Measurements from ENCODE around the gene CBX6.
"Not testable (repeated sequence)": the region's sequence is repeated elsewhere in the genome, so short reads cannot be mapped to it uniquely, and the experiment has no call there.

CBX6 gene

DNA sequence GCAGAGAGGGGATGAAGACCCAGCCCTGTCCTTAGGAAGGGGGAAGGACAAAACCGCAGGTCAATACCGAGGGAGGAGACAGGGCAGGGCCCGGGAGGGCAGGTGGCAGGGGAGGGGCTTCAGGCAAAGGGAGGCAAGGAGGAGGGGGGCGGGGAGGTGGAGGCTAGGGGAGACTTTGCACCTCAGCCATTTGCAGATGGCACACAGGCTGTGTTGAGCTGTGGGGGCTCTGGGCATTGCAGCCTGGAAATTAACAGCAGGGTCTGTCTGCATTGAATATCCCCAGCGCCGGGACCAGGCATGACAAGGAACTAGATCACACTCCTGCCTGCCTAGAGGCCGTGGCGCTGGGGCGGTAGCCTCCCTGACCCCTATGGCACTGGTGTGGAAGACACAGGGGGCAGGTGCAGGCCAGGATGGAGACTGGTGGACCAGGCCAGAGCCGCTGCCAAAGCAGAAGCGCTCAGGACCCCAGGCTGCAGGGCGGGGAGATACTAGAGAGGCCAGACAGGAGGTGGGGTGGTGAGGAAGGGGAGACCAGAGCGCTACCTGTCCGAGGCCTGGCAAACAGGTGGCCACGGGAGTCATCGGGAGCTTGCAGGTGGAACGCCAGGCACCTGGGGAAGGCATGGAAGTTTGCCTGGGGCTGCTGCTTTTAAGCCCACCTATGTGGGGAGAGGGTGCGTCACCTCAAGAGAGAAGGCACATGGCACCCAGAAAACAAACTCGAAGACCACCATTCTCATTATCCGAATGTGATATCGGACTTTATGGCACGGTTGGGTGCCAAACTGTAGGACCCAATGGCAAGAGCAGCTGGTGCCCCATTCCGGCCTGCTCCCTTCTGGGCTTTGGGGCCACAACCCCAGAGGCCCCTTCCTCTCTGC is 11.5 kb downstream of the CBX6 start:
- DNase-seq: no peak

DNA sequence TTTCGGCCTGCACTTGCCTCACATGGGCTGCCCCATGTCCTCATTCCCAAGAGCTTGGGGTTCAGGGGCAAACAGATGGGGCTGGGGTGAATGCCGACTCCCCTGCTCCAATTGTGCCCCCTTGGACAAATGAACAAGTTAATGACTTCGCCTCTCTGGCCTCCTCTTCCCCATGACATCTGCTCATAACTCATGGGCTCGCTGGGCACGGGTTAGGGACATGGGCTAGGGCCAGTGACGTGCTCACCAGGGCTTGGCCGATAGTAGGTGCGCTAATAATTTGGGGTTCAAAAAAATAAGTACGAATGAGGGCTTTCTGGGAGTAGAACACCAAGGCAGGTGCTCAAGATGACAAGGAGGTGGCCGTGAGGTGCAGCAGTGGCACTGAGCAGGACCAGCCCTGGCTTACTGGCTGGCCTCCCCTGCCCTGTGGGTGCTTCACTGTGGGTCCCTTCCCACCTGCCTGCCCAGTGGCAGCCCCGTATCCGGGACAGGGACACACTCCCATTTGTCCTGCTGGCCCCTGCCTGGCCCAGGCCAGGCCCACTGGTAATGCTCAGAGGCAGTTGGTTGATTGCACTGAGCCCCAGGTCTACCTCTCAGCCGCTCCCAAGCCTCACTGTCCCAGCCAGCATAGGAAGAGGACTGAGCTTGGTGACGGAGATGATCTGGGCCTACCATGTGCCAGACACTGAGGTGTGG is 12.3 kb downstream of the CBX6 start:
- DNase-seq: no peak

DNA sequence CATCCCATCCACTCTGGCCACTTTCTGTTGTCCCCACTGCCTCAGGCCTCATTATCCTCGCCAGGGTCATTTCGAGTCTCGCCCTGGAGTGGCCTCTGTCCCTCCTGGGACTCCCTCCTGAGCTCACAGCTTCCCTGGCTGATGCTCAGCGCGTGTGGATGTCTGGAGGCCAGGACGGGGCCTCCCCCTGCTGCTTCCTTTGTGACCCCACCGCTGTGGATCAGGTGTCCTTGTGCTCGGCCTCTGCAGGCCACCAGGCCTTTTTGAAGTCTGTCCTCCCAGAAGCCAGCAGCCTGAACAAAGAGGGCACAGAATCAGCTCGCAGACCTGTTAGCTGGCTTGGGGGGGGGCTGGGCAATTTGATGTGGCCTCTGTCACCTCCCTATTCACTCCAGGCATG is 13.5 kb downstream of the CBX6 start:
- no peak for DNase-seq

DNA sequence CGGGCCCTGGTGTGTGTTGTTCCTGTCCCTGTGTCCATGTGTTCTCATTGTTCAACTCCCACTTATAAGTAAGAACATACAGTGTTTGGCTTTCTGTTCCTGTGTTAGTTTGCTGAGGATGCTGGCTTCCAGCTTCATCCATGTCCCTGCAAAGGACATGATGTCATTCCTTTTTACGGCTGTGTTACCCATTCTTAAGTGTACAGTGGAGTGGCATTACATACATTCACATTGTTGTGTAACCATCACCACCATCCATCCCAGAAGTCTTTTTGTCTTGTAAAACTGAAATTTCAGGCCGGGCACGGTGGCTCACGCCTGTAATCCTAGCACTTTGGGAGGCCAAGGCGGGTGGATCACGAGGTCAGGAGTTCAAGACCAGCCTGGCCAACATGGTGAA is 17.5 kb downstream of the CBX6 start:
- not testable (repeated sequence) for DNase-seq

DNA sequence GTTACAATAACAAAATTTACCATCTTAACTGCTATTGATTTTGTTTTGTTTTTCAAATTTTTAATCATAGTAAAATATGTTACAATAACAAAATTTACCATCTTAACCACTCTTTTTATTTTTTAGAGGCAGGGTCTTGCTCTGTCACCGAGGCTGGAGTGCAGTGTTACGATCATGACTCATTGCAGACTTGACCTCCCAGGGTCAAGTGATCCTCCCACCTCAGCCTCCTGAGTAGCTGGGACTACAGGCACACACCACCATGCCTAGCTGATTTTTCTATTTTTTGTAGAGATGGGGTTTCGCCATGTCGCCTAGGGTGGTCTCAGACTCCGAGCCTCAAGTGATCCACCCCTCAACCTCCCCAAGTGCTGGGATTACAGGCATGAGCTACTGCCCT is 18.1 kb downstream of the CBX6 start:
- DNase-seq: not testable (repeated sequence)

DNA sequence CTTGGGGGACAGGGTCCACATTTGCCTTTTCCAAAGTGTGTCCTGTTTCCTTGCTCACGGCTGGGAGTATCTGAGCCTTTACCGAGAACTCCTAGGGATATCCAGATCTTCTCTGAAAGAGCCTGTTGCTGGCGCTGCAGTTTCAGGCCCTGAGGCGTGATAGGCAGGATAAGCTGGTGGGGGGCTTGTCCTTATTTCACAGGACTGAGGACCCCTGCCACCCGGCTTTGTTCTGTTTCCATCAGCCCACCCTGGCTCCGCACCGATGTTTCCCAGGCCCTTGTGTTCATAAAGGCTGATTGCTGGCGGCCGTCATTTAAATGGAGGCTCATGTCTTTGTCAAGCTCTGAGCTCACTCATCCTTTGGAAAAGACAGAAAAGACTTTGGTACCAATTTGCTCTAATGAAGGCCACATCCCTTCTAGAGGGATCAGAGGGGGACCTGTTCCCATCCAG is 18.8 kb downstream of the CBX6 start:
- DNase-seq: no peak

DNA sequence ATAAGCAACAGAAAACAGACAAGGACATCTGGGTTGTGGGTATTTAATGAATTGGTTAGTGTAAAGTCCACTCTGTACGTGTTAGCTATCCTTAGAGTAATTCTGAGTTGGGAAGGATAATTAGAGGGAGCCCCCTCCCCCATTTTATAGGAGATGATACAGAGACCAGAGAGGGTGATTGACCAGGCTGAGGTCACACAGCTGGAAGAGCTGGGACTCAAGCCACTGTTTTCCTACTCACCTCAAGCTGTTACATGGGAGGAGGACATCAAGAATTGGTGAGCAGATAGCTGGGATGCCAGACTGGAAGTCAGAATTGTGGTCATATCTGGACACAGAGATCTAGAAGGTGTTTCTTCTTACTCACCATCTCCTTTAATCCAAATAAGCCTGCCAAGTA is 19.5 kb downstream of the CBX6 start:
- no peak for DNase-seq

DNA sequence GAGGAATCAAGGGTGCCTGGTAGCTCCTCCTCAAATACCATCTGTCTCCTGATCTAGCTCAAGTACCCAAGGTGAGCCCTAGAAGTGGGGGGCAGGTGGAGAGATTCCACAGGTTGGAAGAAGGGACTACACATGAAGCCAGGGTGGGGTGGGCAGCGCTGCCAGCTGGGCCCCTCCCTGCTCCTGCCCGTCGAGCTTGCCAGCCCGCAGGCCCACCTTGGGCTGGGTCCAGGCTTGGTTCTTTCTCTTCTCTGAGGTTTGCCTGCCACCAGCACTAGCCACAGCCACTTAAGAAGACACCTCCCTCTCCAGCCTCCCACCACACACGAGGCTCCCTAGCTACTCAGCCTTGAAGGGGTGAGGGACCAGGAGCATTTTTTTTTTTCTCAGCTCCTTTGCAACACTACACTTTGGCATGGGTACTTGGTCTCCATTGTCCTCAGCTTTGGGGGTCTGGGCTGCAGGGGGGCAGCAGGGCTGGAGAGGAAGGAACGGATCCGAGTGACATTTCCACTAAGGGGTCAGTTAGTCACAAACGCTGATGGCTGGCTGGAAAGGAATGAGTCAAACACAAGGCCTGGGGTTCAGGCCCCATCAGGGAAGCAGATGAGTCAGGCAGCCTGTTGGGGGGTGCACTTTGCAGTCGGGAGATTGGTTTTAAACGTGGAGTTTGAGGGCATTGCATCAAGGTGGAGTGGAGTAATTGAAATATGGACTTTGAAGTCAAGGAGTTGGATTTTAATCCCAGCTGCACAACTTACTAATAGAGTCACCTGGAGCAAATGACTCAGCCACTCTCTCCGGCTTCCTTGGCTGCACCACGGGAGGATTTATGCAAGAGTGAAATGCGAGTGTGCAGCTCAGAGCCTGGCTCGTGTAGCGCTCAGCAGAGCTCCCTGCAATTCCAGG is 20.8 kb downstream of the CBX6 start:
- no peak for DNase-seq

DNA sequence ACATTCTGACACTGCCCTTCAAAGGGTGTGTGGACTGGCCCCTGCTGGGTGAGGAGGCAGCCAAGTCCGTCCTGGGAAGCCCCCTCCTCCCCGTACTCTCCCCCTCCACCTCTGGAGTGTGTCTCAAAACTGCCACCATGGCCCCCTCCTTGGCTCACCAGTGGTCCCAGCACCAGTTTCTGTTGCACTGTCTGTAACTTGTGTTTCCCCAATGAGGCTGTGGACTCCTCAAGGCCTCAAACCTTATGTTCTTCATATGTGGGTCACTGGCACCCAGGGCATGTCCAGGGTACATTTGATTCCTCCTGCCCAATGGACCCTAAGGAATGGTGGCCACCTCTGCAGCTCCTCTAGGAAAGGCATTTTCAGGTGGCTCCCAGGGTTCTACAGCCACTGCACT is 21.6 kb downstream of the CBX6 start:
- DNase-seq: no peak

DNA sequence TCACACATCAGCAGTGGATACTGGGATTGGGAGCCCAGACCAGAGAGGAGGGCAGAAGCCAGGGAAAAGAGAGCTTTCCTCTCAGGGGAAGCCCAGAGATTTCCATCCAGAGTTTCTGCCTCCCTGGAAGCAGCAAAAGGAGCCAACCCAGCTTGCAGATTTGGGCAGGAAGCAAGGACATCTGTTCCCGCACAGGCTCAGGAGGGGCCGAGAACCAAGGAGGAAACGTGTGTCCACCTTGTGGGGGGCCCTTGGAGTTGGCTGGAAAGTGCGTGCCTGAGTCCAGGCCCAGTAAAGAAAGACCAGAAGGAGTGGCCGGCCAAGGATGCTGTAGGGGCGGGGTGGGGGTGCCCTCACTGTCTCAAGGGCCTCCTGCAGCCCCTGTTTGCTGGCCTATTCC is 22.2 kb downstream of the CBX6 start:
- no peak for DNase-seq

DNA sequence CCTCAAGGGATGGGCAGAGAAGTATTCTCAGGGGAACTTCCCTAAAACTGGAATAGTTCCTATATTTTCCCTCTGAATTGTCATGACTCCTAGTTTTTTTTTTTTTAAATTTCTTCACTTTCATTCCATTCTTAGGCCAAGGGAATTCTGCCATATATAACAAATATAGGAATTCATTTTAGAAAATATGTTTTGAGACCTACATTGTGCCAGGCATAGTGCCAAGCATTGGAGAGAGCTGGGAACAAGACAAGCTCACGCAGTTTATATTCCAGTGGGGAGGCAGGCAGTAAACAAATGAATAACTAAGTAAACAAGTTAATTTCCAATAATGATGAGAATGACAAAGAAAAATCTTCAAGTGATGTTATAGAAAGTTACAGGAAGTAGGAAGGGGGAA is 25.6 kb downstream of the CBX6 start:
- no peak for DNase-seq

DNA sequence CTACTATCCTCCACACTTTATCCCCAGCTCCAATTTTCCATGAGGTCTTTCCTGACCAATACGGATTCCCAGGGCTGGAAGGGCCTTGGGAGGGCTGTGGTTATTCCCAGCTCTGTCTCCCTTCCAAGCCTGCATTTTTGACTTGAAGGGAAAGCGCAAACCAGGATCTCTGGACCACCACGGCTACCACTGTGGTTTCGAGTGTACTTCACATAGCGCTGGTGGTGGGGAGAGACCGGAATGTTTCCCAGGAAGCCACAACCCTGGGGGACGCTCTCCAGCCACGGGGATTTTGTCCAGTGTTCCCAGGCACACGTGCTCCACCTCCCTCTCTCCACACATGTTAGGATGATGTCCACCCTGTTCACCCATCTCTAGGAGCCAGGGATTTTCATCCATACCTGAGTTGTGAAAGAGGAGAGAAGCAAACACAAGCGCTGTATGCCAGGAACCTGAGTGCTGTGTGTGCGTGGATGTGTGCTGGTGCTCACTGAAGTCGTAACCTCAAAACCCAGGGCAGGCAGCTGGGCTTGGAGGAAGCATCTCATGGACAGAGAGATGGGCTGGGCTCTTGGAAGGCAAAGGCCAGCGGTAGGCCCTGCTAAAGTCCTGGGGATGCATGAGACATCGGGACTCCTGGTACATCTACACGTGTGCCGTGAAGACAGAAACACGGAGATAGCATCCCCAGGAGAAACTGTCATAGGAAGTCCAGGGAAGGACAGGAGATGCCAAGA is 26.8 kb downstream of the CBX6 start:
- no peak for DNase-seq

DNA sequence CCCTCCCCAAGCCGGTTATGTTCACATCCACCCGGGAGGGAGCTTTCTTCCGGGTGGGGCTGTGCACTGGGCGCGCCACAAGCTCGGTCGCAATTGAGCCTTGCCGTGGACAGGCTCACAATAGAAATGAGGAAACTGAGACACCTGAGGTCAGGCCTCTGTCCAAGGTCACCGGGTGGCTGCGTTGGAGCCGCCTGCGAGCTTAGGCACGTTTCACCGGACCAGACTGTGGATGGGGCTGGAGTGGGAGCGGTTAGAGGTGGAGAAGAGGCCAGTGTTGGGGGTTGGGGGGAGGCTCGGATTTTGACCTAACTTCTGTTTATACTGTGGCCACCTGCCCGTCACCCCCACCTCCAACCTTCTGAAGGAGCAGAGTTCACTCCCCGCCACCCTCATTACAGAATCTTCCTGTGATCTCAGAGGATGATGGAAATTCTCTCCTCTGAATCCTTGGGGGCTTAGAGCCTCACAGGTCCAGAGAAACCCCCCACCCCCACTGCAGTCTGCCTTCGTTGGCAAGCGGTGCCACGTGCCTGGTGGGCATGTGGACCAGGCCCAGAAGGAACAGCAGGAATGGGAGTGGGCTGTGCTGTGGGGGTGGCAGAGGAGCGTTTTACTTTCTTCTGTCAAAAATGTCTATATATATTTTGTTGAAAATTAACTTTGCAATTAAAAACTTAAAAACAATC is 27.6 kb downstream of the CBX6 start:
- DNase-seq: no peak

DNA sequence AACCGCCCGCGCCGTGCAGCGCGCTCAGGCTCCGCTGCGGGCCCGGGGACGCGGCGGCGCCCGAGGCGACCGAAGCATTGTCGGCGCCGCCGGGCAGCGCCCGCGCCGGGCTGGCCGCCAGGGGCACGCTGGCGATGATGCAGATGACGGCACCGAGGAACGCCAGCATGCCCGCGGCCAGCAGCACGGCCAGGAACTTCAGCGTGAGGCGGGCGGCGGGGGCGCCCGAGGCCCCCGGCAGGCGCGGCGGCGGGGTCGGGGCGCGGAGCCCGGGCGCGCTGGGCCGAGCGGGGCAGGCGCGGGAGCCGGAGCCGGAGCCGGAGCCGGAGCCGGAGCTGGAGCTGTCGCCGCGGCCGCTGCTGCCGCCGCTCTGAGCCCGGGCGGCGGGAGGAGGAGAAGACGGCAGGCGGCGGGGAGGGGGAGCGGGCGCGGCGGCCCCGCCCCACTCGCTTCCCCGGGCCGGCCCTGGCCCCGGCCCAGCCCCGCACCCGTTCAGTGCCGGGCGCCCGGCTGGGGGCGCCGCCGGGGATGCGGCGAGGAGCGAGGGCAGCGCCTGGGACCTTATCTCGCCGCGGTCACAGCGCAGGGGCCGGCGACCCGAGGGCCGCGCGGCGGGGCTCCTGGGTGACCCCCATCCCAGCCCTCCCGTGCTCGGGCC is 28.2 kb downstream of the CBX6 start, which contains the start of gene NPTXR:
TSS of gene NPTXR (minus strand) at position 372 of the 658 bp plus-strand sequence.
- DNase-seq: no peak

DNA sequence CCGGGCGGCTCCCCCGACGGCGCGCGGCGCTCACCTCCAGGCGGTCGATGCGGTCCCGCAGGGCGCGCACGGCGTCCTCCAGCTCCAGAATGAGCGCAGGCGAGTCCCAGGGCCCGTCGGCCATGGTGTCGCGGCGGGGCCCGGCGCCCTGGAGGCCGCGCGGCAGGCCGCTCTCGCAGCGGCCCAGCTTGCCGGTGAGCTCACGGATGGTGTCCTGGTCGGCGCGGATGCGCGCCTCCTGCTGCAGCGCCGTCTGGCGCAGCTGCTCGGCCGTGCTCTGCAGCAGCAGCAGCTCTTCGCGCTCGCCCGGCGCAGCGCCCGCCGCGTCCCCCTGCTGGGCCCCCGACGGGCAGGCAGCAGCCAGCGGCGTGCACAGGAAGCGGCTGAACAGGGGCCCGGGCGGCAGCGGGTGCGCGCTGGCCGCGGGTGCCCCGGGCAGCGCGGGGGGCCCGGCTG is 28.8 kb downstream of the CBX6 start:
- DNase-seq: no peak

DNA sequence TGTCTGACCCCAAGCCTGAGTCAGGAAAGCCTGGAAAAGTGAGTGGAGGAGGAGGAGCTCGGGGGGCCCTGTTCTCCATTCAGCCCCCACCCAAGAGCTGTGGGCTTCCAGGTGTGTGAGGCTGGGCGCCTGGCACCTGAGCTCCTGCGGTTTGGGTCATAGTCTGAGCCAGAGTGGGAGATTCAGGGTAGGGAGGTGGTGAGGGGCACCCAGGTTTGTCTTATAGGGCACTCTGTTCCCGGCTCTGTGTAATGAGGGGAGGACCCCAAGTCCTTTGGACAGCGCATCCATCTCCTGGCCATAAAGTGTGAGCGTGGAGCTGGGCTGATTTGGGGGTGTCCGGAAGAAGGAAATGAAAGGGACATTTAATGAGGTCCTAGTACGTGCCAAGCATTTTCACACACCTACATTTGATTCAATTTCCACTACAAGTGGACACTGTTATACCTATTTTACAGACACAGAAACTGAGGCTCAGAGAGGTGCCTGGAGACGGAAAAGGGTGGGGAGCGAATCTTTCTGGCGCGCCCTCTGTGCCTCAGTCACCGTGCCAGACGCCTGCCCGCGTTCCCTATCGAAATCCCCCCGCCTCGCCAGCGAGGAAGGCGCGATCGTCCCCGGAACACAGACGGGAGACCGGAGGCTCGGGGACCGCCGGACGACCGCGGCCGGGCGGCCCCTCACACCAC is 29.4 kb downstream of the CBX6 start:
- no peak for DNase-seq

DNA sequence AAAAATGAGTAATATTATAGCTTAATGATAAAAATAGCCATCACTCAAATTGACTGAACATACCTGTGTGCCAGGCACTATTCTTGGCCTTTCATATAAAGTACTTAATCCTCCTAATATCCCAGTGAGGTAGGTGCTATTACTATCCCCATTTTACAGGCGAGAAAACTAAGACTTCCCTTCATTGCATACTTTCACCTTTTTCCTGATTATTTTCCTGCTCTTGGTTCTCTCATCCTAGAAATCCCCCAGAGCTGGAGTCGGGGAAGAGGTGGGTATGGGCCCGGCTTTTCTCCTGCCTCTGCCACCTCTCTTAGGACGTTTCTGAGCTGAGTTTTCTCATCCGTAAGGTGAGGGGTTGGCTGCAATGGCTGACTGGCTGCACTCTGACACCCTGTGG is 30.4 kb downstream of the CBX6 start:
- DNase-seq: no peak

DNA sequence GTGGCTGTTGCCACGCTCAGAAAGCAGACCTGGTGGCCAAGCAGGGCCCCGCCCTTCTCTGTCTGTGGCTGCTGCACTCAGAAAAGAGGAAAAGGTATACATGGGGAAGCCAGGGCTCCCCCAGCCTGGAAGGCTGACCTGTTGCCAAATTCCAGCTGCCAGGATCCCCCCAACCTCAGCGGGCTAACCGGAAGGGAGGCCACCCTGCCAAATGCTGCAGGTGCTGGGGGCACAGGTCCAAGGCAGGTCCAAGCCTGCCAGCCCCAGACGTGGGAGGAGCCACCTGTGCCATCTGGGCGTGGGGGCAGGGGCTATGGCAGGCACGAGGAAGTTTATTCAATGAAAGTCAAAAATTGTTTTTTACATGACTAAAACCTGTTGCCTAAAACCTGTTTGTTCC is 30.8 kb downstream of the CBX6 start:
- no peak for DNase-seq

DNA sequence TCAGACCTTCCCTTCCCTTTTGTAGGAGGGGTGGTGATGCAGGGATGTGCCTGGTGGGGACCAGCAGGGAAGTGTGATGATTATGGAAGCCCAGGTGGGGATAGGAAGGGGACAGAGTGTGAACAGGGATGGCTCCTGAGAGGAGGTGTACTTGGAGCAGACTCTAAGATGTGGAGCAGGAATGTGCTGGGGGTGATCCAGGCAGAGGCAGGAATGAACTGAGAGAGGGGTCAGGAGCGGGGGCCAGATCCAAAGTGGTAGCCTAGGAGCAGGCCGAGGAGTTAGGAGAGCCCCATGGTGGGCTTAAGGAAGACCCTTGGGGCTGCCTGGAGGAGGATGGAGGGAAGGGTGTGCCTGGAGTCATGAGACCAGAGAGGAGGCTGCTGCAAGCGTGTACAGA is 31.9 kb downstream of the CBX6 start:
- DNase-seq: no peak

DNA sequence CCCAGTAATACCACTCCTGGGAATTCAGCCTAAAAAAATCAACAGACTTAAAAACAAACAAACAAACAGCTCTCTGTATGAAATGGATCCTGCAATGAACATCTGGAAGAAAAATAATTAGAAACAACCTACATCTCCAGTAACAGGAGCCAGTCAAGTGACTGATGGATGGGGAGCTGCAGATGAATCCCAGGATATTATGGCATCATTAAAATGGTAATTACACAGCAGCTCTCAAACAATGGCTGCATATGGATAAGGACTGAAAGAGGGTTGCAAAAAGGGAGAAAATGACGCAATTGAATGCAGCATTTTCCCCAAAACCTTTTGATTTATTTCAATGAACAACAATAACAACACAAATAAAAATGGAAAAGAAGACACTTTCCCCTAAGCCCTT is 32.3 kb downstream of the CBX6 start:
- DNase-seq: no peak
